Measurements from ENCODE around the gene CADPS2.

The CADPS2 gene

GRCh38 chr7:122517576-122517975 is 368.7 kb downstream of the CADPS2 start:
- no peak for DNase-seq

- DNase-seq, result no peak
Observed at GRCh38 chr7:122515404-122515803, 370.9 kb downstream of the CADPS2 start.

- DNase-seq, result no peak
Observed at GRCh38 chr7:122511268-122511667, 375.0 kb downstream of the CADPS2 start.

GRCh38 chr7:122507591-122507990 is 378.7 kb downstream of the CADPS2 start:
- no peak for DNase-seq

- DNase-seq, result no peak
Observed at GRCh38 chr7:122492007-122492406, 394.3 kb downstream of the CADPS2 start.

- no peak for DNase-seq
Observed at GRCh38 chr7:122488241-122488640, 398.0 kb downstream of the CADPS2 start.

- DNase-seq, result no peak
Observed at GRCh38 chr7:122487131-122487530, 399.1 kb downstream of the CADPS2 start.

- no peak for DNase-seq
Observed at GRCh38 chr7:122485856-122486255, 400.4 kb downstream of the CADPS2 start.

GRCh38 chr7:122482212-122482611 is 404.0 kb downstream of the CADPS2 start:
- DNase-seq, result no peak

GRCh38 chr7:122470859-122471258 is 415.4 kb downstream of the CADPS2 start:
- DNase-seq, result no peak

GRCh38 chr7:122468945-122469344 is 417.3 kb downstream of the CADPS2 start:
- DNase-seq, result no peak

- DNase-seq, result no peak
Observed at GRCh38 chr7:122467661-122468449, 418.4 kb downstream of the CADPS2 start.

GRCh38 chr7:122465296-122465695 is 421.0 kb downstream of the CADPS2 start:
- no peak for DNase-seq

- DNase-seq, result no peak
Observed at GRCh38 chr7:122463631-122464030, 422.6 kb downstream of the CADPS2 start.

- no peak for DNase-seq
Observed at GRCh38 chr7:122460936-122461335, 425.3 kb downstream of the CADPS2 start.

GRCh38 chr7:122457969-122458368 is 428.3 kb downstream of the CADPS2 start:
- DNase-seq, result no peak

- no peak for DNase-seq
Observed at GRCh38 chr7:122457325-122457724, 428.9 kb downstream of the CADPS2 start.

- DNase-seq, result no peak
Observed at GRCh38 chr7:122454776-122455507, 431.3 kb downstream of the CADPS2 start.

- no peak for DNase-seq
Observed at GRCh38 chr7:122453432-122453831, 432.8 kb downstream of the CADPS2 start.

GRCh38 chr7:122448893-122449589 is 437.2 kb downstream of the CADPS2 start:
- DNase-seq, result no peak

- DNase-seq, result no peak
Observed at GRCh38 chr7:122442929-122443328, 443.3 kb downstream of the CADPS2 start.

GRCh38 chr7:122438492-122438891 is 447.8 kb downstream of the CADPS2 start:
- no peak for DNase-seq

GRCh38 chr7:122438006-122438405 is 448.3 kb downstream of the CADPS2 start:
- no peak for DNase-seq

GRCh38 chr7:122433765-122434164 is 452.5 kb downstream of the CADPS2 start:
- DNase-seq, result no peak

Measured in CD4-positive, alpha-beta T cell treated with Interleukin-12 subunit alpha and Interleukin-12 subunit beta, for 1 hour (primary cell).